GM19238 (cell line): ENCODE measurements around the gene JARID2.

ENCODE experiments used
- DNase-seq: peaks from one replicate; pipeline ENCODE4 v3.0.0; 2011; ENCODE audit warnings: low spot score; ENCODE audit not compliant: insufficient read length

Gene JARID2

DNA sequence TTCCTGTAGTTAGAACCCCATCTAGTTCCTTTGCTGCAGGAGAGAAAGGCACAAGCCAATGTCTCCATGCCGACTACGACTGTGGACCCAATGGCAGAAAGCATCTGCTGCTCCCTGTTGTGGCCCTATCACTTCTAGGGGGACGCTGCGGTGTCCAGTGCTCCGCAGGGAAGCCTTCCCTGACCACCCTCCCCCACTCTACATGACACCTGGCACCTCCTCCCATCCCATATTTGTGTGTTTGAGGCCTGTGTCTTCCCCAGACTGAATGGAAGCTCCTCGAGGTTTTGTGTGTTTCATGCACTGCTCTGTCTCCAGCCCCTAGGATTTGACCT, 257.4 kb downstream of the JARID2 start:
- no peak for DNase-seq

DNA sequence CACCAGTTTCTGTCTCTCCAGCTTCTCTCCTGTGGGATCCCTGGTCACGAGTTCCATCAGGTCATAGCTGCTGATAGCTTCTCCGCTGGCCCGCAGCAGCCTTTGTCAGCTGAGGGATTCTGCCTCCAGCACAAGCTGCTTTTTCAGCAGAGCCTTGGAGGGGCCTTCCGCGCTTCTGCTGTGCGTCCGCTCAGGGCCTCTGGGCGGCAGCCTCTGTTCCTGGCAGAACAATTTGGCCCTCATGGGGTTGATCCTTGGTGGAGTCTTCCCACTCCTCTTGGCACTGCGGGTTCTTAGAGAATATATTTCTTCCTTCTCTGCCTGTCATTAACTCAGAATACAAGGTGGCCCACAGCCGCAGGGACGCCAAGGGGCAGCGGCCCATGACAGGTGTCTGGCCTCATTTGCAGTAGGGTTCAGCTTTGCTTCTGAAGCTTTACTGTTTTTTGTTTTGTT, 258.2 kb downstream of the JARID2 start:
- DNase-seq: no peak

DNA sequence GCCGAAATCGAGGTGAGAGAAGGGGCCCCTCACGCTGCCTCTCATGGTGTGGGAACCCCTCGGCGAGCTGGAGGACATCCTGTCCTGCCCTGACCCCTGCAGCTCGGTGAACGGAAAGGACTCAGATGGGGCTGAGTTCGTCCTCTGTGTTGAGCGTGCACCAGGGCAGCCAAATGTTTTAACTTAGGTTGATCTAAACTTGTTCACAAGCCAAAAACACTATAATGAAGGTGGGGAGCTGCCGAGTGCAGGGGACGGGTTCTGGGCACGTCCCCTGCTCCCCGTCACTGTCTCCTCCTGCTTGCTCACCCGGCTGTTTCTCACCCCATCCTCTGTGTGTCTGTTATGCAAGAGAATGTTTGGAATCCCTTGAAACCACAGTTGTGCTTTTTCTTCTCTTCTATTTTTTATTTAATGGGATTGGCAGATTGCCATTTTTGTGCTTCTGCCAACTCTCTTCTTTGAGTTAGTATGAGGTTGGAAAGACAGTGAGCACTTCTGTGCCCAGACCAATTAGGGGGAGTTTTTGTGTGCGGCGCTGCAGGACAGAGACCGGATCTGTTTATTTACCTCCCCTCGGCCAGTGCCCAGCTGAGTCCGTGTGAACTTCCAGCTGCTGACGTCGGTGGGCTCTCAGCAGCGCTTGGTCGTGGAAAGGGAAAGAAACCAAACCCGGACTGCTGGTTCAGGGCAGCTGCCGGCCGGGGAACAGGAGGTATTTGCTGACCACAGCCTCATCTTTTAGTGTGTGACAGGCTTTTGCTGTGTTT, 258.9 kb downstream of the JARID2 start:
- no peak for DNase-seq

DNA sequence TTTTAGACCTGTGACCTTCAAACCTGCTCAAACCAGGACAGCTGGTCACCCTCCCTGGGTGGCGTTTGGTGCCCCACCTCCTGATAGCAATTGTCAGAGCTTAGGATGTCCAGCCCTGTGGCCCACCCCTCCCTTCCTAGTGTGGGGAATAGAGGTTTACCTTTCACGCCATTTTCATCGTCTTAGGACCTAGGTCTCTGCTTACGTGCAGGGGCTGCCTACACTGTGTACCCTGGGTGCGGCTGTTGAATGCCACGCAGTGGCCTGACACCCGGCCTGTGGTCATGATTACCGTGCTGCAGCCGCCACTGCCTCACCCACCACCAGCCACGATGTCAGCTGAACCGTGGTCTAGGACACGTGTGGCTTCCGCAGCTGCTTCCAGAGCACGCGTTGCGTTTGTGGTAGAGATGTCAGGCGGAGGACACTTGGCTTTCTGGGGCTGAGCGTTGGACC, 259.6 kb downstream of the JARID2 start:
- no peak for DNase-seq

DNA sequence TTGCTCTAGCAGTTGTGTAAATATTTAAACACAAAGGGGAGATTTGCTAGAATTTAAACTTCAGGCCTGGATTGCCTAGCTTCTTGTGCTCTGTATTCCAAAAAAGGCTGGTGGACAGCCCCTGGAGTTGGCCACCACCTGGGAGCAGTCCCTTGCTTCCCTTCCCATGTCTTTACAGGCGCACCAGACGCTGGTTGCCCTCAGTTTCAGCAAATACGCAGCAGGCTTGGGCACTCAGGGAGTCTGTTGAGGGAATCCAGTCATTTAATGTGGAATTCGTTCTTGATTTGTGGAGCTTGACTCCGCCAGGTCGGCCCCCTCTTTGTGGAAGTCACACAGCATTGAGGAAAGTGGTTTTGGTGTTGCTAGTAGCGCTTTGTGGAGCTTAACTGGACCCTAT, 260.2 kb downstream of the JARID2 start:
- no peak for DNase-seq

DNA sequence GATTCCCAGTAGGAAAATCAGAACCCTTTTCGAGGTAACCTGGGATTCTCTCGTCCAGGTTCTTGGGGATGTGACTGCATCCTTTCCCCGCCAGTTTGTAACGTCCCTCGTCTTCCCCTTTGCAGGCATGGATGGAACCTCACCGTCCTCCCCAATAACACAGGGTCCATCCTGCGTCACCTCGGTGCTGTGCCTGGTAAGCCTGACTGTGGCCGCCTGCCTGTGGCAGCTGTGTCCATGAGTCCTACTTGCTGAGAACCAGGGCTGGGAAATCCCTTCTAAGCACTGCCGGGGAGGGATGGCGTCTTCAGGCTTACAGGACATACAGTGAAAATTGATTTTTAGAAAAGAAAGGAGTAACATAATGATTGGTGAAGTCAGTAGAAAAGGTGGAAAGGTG, 261.4 kb downstream of the JARID2 start:
- no peak for DNase-seq

DNA sequence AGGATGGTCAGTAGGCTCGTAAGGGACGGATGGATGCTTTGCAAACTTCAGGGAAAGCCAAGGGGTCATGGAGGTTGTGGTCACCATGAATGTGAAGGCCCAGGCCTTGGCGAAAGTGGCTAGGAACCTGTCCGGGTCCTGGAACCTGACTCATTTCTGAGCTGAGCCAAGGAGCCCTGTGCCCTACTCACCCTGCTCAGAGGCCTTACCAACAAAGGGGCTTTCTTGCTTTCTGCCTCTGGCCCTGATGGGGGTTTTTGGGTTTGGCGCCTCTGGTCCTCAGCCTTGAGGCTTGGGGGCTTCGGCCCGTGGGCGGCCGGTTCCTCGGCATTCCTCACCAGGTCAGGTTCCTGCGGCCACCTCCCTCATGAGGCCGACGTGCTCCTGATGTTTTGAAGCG, 261.9 kb downstream of the JARID2 start:
- no peak for DNase-seq

DNA sequence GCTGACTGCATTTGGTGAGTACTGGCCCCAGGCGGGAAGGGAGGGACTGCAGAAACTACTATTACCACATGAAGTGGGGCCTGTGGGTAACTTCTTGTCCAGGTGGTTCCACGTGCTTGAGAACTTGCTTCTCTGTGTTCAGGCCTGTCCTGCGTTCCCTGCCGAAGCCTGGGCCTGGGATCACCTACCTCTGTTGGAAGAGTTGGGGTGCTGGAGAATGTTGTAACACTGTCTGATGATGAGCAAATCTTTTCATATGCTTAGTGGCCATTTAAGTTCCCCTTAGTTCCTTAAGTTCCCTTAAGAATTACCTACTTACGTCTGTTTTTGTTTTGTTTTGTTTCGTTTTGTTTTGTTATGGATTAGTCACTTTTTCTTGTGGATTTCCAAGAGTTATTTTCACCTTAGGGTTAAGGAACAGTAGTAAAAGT, 262.6 kb downstream of the JARID2 start:
- DNase-seq: no peak

DNA sequence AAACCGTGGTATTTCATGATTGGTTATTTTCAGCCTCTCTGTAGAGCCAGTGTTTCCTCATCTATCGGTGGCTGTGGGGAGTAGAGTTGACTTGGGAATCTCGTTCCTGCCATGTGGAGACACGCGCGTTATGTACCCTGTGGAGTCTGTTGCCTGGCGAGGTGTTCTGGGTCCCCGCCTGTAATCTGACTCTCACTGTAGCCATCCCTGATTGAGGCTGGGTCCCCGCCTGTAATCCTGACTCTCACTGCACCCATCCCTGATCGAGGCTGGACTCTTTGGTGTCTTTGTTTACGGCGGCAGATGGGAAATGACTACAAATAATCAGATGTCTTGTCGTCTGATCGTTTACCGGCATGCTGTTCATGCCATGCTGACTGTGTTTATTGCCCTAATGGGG, 263.1 kb downstream of the JARID2 start:
- DNase-seq: no peak

DNA sequence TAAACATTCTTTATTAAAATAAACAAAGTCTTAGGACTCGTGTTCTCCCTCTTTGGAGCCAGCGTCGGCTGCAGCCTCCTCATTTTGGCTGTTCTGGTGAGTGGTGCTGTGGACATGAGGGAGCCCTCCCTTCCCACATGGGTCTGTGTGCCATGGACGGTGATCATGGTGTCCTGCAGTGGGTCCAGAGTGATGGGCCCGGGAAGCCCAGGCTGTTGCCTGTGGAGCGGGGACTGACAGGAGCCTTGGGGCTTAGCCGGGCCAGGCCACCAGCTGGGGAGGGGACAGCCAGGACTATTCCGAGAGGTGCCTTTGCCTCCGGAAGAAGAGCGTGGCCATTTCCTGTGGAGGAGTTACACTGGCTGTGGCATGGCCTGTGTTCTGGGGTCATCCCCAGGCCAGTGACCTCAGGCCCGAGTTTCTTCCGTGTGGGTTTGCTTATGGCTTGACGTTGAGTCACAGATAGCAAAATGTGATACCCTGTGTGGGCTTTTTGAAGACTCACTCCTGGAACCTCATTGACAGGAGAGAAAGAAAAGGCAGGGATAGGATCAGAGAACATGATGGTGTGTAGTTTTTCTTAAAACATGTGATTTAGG, 263.6 kb downstream of the JARID2 start:
- DNase-seq: no peak

DNA sequence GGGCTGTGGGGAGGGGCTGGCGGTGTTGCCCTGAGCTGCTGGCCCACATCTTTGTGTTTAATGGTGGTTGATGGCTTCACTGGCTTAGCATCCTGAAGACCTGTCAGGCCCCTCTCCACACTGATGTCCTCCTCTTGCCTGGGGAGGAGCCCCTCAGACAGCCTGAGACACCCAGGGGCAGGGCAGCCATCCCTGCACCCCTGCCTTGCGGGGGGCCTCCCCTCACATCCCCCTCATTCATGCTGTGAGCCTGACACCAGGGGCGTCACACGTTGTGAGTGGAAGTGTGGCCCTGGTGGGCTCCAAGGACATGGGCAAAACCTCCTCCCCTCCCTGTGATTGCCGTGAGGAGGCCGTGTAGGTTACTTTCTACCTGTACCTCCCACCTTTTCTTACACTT, 264.3 kb downstream of the JARID2 start:
- DNase-seq: no peak

DNA sequence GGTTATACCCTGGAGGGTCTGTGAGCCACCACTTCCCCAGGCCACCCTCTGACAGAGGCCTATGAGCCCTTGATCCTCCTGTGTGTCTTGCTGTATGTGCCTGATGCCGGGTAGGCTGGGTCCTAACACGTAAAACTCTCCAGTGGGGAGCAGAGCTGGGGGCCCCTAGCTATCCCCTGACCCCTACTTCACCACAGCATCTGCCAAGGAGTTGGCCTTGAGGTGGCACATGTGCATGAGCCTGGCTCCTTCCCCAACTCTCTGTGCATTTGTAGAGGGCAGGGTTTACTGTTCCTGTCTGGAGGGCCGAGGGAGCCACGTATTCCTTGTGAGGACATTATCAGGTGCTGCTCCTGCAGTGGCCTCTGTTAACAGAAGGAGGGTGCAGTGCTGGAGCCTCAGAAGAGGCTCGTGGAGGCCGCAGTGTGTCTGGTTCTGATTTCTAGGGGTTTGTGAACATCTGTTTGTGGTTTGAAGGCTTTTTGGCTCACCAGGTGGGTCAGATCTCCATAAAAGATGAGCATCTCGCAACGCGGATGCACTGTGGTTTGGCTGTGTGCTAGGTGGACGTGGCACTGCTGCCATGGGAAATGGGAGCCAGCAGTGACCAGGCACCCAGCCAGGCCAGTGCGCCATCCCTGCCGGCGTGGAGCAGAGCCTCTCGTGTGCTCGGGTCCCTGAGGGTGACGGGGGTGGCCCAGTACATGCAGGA, 264.8 kb downstream of the JARID2 start:
- DNase-seq: no peak

DNA sequence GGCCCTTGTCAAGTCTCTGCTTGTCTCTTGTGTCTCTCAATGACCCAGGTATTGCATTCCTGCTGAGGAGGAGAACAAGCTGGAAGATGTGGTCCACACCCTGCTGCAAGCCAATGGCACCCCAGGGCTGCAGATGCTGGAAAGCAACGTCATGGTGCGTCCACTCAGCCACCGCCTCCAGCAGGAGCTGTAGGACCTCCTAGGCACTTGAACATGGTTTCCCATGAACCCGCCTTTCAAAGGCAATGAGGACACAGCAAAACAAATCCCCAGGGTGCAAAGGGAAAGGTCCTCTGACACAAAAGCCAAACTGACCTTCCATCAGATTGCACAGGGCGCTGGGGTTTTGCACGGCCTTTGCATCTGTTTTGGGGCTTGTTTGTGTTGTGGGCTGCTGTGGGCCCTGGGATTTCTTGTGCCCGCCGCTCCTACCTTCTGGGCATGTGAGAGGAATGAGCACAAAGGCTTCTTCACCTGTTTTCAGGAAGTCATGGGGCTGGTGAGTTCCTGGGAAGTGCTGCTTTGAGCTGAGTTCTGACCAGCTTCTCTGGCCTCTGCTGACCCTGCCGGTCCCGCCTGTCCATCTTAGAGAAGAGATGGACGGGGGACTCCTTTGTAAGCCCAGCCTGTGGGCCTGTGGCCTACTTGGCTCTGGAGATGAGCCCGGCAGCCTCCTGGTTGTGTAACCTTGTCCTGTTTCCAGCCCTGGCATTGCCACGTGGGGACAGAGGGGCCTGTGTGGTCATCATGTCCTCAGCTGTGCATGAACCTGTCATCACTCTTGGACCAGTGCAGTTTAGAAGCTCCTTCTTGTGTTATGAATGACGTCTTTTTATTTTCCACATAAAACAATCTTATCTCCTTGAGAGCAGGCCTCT, 265.6 kb downstream of the JARID2 start:
- DNase-seq: no peak

DNA sequence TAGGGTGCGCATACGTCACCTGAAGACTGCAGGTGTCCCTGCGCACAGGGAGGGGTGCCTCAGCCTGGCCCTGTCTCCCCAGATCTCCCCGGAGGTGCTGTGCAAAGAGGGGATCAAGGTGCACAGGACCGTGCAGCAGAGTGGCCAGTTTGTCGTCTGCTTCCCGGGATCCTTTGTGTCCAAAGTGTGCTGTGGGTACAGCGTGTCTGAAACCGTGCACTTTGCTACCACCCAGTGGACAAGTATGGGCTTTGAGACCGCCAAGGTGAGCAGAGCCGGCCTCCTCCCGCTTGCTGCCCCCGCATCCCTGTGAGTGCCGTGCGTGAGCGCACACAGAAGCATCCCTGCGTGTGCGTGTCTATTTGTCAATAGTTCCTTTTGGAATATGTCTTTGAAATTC, 266.3 kb downstream of the JARID2 start:
- DNase-seq: no peak

DNA sequence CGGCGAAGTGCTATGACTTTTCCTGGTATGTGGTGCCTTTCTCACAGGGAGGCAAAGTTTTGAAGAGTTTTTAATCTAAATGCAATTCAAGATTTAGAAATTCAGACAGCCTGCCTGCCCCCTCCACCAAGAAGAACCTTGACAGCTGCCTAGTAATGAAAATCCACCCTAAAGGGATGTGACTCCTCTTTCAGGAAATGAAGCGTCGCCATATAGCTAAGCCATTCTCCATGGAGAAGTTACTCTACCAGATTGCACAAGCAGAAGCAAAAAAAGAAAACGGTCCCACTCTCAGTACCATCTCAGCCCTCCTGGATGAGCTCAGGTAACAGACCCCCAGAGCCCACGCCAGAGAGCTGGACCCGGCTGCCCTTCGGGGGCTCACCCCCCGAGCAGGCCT, 266.9 kb downstream of the JARID2 start:
- DNase-seq: no peak

DNA sequence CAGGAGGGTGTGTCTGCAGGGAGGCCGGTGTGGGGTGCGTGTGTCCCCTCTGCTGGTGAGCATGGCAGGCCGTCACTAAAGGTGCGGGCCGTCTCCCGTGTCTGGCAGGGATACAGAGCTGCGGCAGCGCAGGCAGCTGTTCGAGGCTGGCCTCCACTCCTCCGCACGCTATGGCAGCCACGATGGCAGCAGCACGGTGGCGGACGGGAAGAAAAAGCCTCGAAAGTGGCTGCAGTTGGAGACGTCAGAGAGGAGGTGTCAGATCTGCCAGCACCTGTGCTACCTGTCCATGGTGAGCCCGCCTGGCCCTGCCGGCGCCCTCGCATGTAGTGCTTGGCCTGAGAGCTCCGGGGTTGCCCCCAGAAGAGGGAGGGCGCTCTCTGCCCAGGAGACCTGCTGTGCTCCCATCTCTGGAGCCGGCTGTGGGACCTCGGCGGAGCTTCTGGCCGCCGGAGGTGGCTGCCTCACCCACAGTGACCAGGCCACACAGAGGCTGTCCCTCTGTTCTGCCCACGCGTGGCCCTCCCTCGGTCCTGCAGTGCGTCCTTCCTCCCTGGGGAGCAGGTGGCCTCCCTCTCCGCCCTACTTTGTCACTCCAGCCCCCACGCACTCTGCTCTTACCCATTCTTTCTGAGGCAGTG, 267.4 kb downstream of the JARID2 start:
- no peak for DNase-seq

DNA sequence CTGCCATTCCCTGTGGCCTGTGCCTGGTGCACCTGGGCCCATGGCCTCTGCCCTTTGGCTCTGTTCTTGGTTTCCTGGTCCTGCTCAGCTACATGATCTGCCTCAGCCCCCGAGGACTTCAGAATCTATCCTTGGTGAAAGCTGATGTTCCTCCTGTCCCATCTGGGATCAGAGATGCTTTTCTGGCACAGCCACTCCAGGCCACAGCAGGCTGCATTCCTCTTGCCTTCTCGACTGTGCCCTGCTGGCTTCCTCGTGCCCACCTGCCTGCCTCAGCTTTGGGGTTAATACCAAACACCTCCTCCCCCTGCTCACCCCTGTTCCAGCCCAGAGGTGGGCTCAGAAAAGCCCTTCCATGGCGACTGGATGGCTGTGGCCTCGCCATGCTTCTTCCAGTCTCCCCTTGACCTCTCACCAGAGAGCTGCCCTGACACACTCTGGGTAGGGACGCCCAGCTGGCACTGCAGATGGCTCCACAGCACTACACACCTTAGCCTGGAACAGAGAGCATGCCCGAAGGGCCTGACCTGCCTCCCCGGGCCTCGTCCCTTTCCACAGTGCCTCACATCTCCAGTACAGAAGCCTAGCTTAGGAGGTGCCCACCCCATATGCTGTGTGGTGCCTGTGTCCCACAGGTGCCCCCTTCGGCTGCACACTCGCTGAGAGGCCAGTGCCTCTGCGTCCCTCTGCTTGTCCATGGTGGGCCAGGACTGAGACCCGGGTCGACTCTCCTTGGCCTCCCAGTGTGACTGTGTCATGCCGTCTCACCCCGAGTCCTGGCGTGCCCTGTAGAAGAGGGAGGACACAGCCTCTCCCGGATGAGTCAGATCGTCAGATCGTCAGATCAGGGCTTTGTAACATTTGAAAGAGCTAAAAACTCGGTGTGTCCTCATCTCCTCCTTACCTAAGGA, 268.2 kb downstream of the JARID2 start:
- no peak for DNase-seq

DNA sequence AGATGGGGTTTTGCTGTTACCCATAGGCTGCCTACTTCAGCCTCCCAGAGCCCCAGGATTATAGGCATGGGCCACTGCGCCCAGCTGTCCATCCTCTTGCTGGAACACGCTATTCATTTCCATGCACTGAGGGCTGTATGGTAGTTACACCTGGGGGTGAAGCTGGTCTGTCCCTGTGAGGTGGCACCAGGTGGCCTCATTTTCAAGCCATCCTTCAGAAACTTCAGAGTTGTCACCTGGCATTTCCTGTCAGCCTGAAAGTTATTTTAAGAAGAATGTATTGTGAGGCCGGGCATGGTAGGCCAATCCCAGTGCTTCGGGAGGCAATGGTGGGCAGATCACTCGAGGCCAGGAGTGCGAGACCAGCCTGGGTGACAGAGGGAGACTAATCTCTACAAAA, 269.4 kb downstream of the JARID2 start:
- no peak for DNase-seq

DNA sequence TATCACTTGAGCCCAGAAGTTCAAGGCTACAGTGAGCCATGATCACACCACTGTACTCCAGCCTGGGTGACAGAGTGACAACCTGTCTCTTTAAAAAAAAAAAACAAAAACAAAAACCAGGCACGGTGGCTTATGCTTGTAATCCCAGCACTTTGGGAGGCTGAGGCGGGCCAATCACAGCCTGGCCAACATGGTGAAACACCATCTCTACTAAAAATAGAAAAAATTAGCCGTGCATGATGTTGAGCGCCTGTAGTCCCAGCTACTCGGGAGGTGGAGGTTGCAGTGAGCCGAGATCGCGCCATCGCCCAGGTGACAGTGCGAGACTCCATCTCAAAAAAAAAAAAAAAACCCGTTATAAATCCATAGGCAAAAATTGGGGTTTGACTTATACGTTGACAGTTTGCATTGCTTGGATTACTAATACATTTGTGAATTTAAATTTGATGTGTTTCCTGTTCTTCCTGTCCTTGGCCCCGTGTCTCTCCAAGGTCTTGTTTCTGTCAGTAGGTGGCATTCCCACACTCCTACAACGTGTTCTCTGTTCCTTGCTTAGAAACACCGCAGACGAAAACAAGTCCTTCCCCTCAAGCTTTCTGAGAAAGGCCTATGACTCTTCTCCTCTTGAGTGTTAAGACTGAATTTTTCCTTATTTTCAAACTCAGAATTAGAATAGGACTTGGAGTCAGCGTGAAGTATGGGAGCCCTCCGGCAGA, 269.9 kb downstream of the JARID2 start:
- DNase-seq: no peak
